Hypothalamus (tissue), 51 donors: ENCODE results near the gene DDX54.

Source experiments
- DNase-seq, 51 donors: peaks; one replicate each; lab custom pipeline; 2025; lab: John Stamatoyannopoulos, UW

DDX54 gene, protein sequence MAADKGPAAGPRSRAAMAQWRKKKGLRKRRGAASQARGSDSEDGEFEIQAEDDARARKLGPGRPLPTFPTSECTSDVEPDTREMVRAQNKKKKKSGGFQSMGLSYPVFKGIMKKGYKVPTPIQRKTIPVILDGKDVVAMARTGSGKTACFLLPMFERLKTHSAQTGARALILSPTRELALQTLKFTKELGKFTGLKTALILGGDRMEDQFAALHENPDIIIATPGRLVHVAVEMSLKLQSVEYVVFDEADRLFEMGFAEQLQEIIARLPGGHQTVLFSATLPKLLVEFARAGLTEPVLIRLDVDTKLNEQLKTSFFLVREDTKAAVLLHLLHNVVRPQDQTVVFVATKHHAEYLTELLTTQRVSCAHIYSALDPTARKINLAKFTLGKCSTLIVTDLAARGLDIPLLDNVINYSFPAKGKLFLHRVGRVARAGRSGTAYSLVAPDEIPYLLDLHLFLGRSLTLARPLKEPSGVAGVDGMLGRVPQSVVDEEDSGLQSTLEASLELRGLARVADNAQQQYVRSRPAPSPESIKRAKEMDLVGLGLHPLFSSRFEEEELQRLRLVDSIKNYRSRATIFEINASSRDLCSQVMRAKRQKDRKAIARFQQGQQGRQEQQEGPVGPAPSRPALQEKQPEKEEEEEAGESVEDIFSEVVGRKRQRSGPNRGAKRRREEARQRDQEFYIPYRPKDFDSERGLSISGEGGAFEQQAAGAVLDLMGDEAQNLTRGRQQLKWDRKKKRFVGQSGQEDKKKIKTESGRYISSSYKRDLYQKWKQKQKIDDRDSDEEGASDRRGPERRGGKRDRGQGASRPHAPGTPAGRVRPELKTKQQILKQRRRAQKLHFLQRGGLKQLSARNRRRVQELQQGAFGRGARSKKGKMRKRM

DNA sequence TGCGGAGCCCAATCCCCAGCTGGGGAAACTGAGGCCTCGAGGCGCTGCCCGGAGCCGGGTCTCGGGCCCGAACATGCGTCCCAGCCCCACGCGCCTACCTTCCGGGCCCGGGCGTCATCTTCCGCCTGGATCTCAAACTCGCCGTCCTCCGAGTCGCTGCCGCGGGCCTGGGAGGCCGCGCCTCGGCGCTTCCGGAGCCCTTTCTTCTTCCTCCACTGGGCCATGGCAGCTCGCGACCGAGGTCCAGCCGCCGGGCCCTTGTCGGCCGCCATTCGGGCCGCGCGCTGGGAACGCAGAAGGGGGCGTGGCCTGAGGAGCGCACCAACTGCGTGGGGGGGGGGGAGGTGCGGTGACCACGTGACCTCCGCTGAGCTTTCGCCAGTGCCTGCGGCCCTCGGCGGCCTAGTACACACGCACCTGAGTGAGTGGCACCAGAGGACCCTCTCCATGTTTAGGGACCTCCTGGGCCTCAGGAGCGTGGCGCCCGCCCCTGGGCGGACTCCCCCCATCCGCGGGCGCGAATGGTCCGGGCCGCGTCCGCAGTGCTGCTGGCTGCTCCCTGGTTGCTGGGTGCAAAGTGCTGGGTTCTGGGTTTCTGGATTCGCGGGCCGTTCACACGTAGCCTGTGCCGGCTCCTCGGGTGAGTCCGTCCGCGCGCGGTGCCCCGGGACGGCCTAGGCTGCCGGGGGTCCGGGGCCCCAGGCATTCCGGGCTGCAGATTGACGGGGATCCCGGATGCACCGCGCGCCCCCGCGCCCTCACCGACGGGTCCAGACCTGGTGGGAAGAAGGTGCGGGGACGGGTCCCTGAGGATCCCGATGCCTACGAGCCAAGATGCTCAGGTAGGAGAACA, at the start of gene DDX54, which contains the start of gene RITA1:
Gene DDX54, minus strand, starts transcription at position 299 of the 853 bp plus-strand sequence. Its CDS starts 27 bp downstream, at position 272.
Gene RITA1, plus strand, starts transcription at position 542 of the 853 bp plus-strand sequence. CDS start 1,026 bp downstream, outside the sequence.
- peak; percentile 43 to 98 (median 79) for DNase-seq

DNA sequence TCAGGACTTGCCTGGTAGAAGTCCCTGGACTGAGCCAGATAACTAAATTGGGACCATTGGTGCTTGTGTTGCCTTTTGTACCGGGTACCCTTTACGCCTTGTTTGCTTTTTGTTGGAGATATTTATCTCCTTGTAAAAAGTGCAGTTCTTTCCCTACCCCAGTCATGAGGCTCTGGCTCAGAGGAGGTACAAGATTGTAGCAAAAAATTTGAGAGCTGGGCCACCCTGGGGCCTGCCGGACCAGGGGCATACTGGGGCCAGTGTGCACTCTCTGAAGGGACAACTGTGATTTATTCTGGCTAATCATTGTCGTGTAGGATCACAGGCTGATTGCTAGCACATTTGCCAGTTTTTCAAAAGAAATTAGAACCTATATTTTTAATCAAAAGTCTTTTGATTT, 49.2 kb upstream of the DDX54 start:
- no peak for DNase-seq

DNA sequence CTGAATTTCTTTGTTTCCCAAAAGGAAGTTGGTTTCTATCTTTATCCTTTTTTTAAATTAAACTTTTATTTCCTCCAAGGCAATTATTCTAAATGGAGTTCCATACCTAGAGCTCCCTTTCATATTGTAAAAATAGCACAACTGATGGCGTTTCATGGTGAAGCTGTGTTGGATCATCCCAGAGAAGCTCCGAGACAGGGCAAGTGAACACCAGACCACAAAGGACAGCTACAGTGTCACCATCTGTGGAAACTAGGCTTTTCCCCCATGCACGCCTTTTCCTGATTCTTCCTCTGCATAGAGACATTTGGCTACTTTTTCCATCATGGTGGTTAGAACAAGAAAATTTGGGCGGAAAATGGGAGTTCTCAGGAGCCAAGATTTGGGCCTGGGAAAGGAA, 48.7 kb upstream of the DDX54 start:
- no peak for DNase-seq

DNA sequence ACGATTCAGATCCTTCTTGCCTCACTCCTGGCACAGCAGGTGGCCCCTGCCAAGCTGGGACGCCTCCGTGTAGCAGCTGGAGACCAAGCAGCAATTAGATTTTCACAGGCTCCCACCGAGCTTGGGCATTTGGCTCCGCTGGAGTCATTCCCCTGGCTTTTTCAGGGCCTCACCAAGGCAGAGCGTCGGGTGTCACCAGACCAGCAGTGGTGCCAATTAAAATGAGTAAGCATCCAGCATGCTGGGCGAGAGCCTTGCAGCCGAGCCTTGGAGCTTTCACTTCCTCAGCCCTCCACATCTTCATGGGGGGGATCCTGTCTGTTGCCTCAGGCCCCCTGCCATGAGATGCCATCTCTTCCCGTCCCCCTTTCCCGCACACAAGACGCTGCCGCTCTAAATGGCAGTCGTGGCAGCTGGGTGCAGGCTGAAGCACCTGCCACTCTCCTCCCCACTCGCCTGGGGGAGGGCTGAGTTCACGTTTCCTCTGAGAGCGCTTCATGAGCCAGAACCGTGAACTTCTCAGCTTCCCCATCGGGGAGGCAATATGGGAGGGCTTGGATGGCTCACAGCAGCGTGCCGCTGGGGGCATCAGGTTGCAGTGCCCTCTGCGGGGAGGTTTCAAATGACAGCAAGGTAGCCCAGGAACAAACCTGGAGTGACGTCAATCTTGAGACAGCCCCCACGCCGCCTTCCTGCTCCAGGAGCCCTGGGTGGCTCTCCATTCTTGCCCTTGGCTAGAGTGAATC, 47.7 kb upstream of the DDX54 start:
- DNase-seq = peak in 38 of 51 donors; percentile 23 to 81 (median 66)

DNA sequence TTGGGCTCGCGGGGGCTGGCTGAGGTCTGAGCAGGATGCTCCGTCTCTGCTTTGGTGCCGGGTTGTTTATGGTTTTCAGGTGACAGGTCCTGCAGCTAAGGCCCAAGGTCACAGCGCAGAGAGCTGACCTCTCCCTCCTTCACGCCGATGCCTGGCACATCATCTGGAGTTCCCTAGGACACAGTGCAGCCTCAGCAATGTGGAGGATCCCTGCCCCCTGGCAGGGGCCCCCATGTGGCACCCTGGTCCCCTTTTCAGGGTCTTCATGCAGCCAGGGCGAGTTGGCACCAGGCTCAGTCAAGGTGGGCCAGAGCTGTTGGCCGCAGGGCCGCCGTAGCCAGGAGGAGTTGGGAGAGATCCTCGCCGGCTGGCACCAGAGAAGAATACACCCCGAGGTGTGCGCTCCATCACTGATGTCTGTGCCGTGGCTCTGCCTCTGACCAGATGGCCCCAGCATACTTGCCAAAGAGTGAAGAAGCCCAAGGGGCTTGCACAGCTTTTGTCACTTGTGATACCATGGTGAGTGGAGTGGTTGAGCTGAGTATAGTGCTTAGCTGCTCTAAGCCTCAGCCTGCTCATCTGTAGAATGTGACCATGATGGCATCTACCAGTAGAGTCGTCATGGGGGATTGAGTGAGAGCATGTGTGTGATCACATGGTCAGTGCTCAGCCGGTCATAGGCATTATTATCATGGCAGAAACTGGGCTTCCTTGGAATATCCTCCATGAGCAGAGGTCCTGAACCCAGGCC, 47.0 kb upstream of the DDX54 start:
- DNase-seq = no peak

DNA sequence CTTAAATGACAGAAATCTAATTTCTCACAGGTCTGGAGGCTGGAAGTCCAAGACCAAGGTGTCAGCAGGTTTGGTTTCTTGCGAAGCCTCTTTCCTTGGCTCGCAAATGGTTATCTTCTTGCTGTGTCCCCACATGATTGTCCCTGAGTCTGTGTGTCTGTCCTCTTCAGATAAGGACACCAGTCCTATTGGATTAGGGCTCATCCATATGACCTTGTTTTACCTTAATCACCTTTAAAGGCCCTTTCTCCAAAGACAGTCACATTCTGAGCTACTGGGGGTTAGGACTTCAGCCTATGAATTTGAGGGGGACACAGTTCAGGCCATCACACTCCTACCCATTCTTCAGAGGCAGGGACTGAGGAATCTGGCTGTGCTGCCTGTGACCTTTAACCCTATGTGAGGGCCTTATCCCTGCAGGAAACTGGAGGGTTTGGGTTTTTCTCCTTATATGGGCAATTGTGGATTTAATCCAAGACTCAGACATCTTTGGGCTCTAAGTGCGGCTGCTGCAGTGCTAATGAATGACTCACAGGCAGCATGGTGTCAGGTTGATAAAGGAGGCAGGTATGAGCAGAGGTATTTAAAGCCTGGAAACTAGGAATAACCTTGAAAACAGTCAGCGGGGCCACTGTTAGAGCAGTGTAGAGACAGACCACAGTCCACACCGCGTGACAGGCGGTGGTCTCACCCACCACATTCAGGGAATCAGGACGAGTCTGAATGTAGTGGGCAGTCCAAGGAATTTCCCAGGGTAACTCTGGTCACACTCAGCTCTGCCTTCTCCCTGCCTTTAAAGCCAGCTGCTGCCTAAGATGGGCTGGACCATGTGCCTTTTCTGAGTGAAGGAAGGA, 46.2 kb upstream of the DDX54 start:
- no peak for DNase-seq

DNA sequence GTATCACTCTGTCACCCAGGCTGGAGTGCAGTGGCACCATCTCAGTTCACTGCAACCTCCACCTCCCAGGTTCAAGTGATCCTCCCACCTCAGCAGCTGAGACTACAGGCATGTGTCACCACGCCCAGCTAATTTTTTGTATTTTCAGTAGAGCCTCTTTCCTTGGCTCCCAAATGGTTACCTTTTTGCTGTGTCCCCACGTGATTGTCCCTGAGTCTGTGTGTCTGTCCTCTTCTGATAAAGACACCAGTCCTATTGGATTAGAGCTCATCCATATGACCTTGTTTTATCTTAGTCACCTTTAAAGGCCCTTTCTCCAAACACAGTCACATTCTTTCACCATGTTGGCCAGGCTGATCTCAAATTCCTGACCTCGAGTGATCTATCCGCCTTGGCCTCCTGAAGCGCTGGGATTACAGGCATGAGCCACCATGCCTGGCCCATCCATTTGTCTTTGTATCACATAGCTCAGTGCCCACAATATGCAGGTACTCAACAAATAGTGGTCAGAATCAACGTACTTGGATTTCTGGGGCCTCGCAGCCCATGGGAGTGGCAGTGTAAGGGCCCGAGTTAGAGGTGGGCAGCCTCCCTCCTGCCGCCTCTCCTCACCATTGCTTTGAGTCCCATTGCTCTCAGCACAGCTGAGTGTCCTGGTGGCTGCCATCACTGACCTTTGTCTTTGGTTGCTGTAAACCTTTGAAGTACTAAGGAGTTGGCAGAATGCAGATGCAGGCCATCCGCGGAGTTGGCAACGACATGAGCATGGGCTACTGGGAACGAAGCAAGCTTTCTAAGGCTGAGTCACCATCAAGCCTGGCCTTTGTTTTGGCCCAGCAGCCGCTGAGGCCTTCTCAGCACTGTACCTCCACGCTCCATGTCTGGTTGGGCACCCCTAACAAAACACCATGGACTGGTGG, 45.3 kb upstream of the DDX54 start:
- DNase-seq = peak in 7 of 51 donors; percentile 13 to 49 (median 32)

DNA sequence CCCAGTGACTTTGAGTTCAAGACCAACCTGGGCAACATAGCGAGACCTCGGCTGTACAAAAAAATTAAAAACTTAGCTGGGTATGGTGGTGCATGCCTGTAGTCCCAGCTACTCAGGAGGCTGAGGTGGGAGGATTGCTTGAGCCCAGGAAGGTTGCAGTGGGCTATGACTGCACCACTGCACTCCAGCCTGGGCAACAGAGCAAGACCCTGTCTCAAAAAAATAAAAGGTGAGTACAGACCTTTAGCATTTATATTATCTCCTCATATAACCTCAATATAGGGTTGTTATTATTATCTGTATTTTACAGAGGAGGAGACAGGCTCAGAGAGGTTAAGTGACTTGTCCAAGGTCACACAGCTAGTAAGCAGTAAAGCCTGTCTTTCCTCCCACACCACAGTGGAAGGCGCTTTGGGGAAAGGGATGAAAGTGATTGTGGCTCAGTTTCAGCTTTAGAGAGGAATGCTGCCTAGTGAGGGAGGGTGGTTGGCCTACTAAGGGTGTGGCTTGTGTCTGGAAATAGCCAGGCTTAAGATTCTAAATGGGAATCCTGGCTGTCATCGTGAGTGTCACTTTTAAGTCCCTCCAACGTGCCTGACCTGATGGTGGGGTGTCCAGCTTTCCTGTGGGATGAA, 43.2 kb upstream of the DDX54 start:
- DNase-seq = no peak

DNA sequence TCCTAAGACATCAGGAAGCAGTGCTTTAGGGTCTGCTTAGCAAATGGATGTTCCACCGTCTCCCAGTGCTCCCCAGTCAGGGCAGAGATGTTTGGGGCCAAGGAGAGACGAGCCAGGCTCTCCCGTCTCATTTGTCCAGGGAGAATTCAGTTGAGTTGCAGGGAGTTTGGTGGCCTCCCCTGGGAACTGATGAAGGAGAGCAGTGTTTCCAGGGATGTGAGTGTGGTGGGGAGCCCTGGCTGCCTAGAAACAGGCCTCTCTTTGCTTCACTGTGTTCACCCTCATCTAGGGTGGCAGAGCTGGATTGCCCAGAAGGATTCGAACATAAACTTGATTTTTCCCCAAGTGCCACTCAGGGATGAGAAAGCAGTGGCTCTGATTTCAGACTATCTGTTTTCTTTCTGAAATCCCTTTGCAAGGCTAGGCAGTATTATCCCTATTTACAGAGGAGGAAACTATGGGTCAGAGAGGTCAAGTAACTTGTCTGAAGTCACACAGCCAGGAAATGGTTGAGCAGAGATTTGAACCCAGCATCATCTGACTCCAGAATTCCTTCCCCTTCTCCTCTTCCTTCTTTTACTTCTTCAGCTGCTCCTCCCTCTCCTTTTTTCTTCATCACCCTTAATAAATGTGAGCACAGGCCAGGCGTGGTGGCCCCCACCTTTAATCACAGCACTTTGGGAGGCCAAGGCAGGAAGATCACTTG, 42.6 kb upstream of the DDX54 start:
- peak in 3 of 51 donors; percentile 13 to 25 (median 24) for DNase-seq

DNA sequence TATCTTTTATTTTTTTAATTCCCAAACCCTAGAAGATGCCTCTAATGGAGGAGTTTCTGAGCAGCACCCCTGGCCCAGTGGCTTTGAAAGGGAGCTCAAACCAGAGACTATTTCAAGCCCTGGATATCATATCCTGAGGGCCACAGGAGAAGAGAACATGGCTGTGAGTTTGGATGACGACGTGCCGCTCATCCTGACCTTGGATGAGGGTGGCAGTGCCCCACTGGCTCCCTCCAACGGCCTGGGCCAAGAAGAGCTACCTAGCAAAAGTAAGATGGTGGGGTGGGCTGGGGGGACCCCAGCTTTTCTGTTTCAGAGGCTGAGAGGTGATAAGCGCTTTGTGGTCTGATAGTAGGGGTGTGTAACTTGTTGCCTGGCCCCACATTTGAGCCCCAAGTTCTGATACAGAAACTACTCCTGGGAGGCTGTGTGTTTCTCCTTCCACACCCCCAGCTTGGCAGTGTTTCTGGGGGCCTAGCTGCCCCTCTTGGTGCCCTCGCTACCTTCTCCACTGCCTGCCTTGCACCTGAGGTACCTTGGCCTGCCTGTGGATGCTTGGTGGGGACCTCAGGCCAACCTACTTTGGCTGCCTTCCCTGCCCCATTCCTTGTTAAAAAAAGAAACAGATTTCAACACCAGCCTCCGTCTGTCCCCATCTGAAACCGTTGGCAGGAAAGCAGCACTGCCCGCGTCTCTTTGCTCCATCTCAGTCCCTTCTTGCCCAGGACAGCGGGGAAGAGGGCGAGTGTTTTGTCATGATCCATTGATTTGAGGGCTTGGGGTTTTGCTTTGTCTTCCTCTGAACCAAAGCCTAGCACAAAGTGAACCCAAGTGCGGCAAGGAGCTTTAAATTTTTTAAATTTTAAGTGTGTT, 41.7 kb upstream of the DDX54 start:
- peak in 13 of 51 donors; percentile 14 to 58 (median 33) for DNase-seq

DNA sequence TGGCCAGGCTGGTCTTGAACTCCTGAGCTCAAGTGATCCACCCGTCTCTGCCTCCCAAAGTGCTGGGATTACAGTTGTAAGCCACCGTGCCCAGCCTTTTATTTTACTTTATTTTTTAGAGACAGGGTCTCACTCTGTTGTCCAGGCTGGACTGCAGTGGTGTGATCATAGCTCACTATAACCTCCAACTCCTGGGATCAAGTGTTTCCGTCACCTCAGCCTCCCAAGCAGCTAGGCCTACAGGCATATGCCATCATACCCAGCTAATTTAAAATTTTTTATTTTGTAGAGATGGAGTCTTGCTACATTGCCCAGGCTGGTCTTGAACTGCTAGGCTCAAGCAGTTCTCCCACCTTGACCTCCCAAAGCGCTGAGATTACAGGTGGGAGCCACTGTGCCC, 39.7 kb upstream of the DDX54 start:
- no peak for DNase-seq

DNA sequence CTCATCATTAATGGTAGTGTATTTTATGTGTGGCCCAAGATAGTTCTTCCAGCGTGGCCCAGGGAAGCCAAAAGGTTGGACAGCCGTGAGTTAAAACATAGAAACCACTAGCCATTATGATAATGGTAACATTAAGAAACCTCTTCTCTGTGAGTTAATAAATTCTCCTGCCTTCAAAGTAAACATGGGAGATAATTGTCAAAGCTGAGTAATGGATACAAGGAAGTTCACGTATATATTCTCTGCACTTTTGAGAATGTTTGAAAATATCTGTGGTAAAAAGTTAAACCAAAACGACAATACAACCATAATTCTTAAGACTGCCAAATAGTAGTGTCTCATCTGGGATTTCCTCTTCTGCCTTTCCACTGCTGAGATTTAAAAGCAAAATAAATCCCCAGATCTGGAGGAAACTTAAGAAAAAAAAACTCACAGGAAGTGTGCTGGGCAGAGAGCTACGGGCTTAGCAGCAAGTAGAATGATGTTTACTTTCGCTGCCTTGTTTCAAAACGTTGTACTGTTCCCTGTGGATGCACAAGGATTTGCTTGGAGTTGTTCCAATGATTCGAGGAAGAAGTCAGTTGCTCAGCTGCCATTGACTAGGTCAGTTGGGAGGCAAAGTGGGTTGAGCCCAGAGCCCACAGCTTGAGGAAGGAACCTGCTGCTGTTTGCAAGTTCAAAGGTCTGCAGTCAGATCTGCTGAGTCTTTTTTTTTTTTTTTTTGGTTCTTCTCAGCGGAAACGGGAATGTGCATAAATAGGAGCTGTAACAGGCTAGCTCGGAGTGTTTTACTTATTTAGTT, 37.7 kb upstream of the DDX54 start:
- DNase-seq = peak in 27 of 51 donors; percentile 11 to 63 (median 37)

DNA sequence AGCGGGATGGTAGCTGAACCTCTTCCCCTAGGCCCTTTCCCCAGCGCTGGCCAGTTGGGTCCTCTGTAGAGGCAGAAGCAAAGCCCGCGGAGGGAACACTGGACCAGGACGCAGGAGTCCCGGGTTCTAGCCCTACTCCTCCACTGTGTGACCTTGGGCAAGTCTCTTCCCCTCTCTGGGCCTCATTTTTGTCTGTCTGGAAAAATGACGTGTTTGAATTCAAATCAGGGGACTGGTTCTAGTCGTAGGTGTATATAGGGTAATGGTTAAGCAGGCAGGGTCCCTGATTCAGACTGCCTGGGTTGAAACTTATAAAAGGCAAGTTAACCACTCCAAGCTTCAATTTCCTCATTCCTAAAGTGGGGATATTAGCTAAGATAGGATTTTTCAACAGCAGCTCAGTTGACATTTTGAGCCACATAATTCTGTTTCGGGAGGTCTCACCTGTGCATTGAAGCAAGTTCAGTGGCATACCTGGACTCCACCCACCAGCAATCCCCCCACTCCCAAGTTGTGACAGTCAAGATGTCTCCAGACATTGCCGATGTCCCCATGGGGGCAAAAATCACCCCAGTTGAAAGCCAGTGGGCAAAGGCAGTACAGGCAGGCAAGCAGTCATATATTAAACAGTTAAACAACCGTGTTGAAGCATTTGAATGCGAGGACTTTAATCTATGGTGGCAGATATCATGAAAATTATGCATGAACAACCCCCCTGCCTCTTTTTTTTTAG, 36.9 kb upstream of the DDX54 start:
- peak in 1 of 51 donors; percentile 39 for DNase-seq
